Measurements from ENCODE around the gene TES.

GRCh38 chr7:116291937-116292336 is 81.6 kb downstream of the TES start:
- TF ChIP-seq, protein P1, sequence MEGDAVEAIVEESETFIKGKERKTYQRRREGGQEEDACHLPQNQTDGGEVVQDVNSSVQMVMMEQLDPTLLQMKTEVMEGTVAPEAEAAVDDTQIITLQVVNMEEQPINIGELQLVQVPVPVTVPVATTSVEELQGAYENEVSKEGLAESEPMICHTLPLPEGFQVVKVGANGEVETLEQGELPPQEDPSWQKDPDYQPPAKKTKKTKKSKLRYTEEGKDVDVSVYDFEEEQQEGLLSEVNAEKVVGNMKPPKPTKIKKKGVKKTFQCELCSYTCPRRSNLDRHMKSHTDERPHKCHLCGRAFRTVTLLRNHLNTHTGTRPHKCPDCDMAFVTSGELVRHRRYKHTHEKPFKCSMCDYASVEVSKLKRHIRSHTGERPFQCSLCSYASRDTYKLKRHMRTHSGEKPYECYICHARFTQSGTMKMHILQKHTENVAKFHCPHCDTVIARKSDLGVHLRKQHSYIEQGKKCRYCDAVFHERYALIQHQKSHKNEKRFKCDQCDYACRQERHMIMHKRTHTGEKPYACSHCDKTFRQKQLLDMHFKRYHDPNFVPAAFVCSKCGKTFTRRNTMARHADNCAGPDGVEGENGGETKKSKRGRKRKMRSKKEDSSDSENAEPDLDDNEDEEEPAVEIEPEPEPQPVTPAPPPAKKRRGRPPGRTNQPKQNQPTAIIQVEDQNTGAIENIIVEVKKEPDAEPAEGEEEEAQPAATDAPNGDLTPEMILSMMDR (IDR thresholded peaks at IDR 0.05; ENCODE audit: insufficient read depth, low read length), result no peak
- no peak for TF ChIP-seq SPI1 (IDR thresholded peaks at IDR 0.05; ENCODE audit: borderline replicate concordance, low read depth)
